ENCODE data around the gene OXER1. TPM values are rescaled to one million over a fixed set of nuclear protein-coding genes. Genes with fewer than 3 reads are reported as not detected.

The OXER1 gene
- total RNA-seq, 1 experiment from 2014 or later = 0.10 TPM

DNA sequence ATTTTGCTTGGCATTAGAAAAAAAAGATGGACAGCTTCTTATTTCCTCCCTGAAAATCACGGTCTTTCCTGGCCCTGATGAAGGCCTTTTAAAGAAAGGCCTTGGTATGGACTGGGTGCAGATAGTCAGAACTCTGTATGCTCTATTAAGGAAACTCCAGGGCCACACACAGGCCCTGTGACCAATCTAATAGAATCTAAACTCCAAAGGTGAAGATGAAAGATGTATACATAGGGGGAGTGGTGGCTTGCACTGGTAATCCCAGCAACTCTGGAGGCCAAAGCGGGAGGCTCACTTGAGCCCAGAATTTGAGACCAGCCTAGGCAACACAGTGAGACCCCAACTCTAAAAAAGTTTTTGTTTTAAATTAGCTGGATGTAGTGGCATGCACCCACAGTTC lies 37.3 kb downstream of the OXER1 start:
- in situ Hi-C loops (cut with HindIII; ENCODE audit: low pct_unique_long_range_greater_than_20kb, low sequenced_read_pairs) = no loop called here
- ATAC-seq = no peak
- no peaks in the 10 kb centered on the region for H3K9me3 ChIP-seq (ENCODE audit: control insufficient read depth, insufficient read depth, low read depth, low read length)
- intact Hi-C loops (cut with micrococcal nuclease; ENCODE audit: unreplicated experiment) = no loop called here
- DNase-seq (ENCODE audit: low read depth, low spot score) = no peak
- H3K36me3 ChIP-seq (ENCODE audit: control insufficient read depth, insufficient read depth, low read length) = no peaks in the 10 kb centered on the region
- no peaks in the 10 kb centered on the region for H3K4me1 ChIP-seq (ENCODE audit: control insufficient read depth, insufficient read depth, low read length)
- TF ChIP-seq, protein P1, sequence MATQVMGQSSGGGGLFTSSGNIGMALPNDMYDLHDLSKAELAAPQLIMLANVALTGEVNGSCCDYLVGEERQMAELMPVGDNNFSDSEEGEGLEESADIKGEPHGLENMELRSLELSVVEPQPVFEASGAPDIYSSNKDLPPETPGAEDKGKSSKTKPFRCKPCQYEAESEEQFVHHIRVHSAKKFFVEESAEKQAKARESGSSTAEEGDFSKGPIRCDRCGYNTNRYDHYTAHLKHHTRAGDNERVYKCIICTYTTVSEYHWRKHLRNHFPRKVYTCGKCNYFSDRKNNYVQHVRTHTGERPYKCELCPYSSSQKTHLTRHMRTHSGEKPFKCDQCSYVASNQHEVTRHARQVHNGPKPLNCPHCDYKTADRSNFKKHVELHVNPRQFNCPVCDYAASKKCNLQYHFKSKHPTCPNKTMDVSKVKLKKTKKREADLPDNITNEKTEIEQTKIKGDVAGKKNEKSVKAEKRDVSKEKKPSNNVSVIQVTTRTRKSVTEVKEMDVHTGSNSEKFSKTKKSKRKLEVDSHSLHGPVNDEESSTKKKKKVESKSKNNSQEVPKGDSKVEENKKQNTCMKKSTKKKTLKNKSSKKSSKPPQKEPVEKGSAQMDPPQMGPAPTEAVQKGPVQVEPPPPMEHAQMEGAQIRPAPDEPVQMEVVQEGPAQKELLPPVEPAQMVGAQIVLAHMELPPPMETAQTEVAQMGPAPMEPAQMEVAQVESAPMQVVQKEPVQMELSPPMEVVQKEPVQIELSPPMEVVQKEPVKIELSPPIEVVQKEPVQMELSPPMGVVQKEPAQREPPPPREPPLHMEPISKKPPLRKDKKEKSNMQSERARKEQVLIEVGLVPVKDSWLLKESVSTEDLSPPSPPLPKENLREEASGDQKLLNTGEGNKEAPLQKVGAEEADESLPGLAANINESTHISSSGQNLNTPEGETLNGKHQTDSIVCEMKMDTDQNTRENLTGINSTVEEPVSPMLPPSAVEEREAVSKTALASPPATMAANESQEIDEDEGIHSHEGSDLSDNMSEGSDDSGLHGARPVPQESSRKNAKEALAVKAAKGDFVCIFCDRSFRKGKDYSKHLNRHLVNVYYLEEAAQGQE (IDR thresholded peaks at IDR 0.05; ENCODE audit: insufficient read depth in 1 of 2, low read depth in 2 of 2, low read length in 1 of 2) = no peak
- TF ChIP-seq SIN3A (IDR thresholded peaks at IDR 0.05; ENCODE audit: borderline replicate concordance, insufficient read depth, low read depth, low read length) = no peak
- TF ChIP-seq, protein P2, sequence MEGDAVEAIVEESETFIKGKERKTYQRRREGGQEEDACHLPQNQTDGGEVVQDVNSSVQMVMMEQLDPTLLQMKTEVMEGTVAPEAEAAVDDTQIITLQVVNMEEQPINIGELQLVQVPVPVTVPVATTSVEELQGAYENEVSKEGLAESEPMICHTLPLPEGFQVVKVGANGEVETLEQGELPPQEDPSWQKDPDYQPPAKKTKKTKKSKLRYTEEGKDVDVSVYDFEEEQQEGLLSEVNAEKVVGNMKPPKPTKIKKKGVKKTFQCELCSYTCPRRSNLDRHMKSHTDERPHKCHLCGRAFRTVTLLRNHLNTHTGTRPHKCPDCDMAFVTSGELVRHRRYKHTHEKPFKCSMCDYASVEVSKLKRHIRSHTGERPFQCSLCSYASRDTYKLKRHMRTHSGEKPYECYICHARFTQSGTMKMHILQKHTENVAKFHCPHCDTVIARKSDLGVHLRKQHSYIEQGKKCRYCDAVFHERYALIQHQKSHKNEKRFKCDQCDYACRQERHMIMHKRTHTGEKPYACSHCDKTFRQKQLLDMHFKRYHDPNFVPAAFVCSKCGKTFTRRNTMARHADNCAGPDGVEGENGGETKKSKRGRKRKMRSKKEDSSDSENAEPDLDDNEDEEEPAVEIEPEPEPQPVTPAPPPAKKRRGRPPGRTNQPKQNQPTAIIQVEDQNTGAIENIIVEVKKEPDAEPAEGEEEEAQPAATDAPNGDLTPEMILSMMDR (IDR thresholded peaks at IDR 0.05) = no peak
- no peak for TF ChIP-seq POLR2AphosphoS5 (IDR thresholded peaks at IDR 0.05; ENCODE audit: low read depth, low read length)
- no peak for TF ChIP-seq TCF7L2 (IDR thresholded peaks at IDR 0.05; ENCODE audit: low read depth, low read length)
- H3K4me3 ChIP-seq (ENCODE audit: low read depth in 2 of 2, low read length in 2 of 2) = no peak overlapping the region
- no peaks in the 10 kb centered on the region for H3K27me3 ChIP-seq (ENCODE audit: control insufficient read depth, insufficient read depth, low read length)
- H3K27ac ChIP-seq (ENCODE audit: low read length) = no peak overlapping the region
- no TSS peak for BruUV-seq (replicated peaks)
- CTCF ChIA-PET = no interaction called here
- POLR2A ChIA-PET = no interaction called here

DNA sequence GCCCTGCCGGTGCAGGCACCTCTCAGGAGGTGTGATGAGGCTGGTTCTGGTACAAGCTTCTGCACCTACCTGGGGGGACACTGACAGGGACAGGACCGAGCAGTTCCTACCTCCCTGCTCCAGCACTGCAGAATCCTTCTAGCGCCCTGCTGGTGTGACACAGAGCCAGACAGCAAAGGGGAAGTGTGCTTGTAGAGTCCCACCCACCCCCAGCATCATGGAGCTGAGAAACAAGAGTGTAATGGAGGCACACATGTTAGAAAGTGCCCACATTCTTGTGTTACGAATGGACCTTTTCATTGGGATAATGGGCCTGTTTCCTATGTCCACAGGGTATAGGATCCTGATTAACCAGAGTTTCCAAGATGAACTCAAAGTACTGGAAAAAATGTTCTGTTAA lies 38.3 kb downstream of the OXER1 start:
- ATAC-seq (no peak), DNase-seq (ENCODE audit: low read depth, low spot score) (no peak)
- H3K9me3 ChIP-seq (ENCODE audit: control insufficient read depth, insufficient read depth, low read depth, low read length) = no peaks in the 10 kb centered on the region
- H3K4me1 ChIP-seq (ENCODE audit: control insufficient read depth, insufficient read depth, low read length) = no peaks in the 10 kb centered on the region
- POLR2A ChIA-PET = no interaction called here
- in situ Hi-C loops (cut with HindIII; ENCODE audit: low pct_unique_long_range_greater_than_20kb, low sequenced_read_pairs) = no loop called here
- no TSS peak for BruUV-seq (replicated peaks)
- no peak for TF ChIP-seq SIN3A (IDR thresholded peaks at IDR 0.05; ENCODE audit: borderline replicate concordance, insufficient read depth, low read depth, low read length)
- TF ChIP-seq, protein P2 (IDR thresholded peaks at IDR 0.05) = no peak
- no peak for TF ChIP-seq TCF7L2 (IDR thresholded peaks at IDR 0.05; ENCODE audit: low read depth, low read length)
- TF ChIP-seq POLR2AphosphoS5 (IDR thresholded peaks at IDR 0.05; ENCODE audit: low read depth, low read length) = no peak
- TF ChIP-seq, protein P1 (IDR thresholded peaks at IDR 0.05; ENCODE audit: insufficient read depth in 1 of 2, low read depth in 2 of 2, low read length in 1 of 2) = no peak
- intact Hi-C loops (cut with micrococcal nuclease; ENCODE audit: unreplicated experiment) = no loop called here
- CTCF ChIA-PET = no interaction called here
- H3K27ac ChIP-seq (ENCODE audit: low read length) = no peak overlapping the region
- no peaks in the 10 kb centered on the region for H3K27me3 ChIP-seq (ENCODE audit: control insufficient read depth, insufficient read depth, low read length)
- H3K4me3 ChIP-seq (ENCODE audit: low read depth in 2 of 2, low read length in 2 of 2) = no peak overlapping the region
- no peaks in the 10 kb centered on the region for H3K36me3 ChIP-seq (ENCODE audit: control insufficient read depth, insufficient read depth, low read length)

Data from Panc1 (cell line).